GM13976 (cell line): Measurements from ENCODE around the gene C11orf98.

Experiments used
- DNase-seq: peaks from one replicate; pipeline ENCODE4 v3.0.0; 2012; ENCODE audit warnings: low spot score
- in situ Hi-C: fragments of 300-500 bp; cut with MboI; formaldehyde crosslinking; loops from one replicate; pipeline ENCODE4 v1.12.0; 2022; ENCODE audit warnings: low sequenced_read_pairs, mixed read lengths, inconsistent platforms; ENCODE audit not compliant: unreplicated experiment
- TF ChIP-seq, protein P1 (sequence below): IDR thresholded peaks from 2 replicates; pipeline ENCODE4 v1.5.1; 2012; ENCODE audit warnings: borderline replicate concordance, mild to moderate bottlenecking; ENCODE audit not compliant: insufficient read depth; ENCODE audit errors: extremely low read depth, missing control alignments, control extremely low read depth

The C11orf98 gene

DNA sequence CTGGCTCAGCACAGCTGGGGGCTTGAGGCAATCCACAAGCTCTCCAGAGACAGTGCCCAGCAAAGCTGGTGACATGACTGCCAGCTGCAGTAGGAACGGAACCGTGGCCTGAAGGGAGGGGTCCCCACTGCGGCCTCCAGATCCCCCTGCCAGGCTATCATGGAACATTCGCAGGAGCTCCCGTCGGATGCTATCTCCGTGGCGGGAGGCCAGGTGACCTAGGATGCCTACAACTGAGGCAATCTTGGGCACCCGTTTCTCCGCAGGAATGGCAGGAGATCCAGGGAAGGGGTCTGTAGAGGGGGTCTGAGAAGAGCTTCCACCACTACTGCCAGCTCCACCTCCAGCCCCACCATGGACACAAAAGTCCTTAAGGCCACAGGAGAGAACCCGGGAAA lies 16.0 kb downstream of the C11orf98 start:
- TF ChIP-seq, protein P1, sequence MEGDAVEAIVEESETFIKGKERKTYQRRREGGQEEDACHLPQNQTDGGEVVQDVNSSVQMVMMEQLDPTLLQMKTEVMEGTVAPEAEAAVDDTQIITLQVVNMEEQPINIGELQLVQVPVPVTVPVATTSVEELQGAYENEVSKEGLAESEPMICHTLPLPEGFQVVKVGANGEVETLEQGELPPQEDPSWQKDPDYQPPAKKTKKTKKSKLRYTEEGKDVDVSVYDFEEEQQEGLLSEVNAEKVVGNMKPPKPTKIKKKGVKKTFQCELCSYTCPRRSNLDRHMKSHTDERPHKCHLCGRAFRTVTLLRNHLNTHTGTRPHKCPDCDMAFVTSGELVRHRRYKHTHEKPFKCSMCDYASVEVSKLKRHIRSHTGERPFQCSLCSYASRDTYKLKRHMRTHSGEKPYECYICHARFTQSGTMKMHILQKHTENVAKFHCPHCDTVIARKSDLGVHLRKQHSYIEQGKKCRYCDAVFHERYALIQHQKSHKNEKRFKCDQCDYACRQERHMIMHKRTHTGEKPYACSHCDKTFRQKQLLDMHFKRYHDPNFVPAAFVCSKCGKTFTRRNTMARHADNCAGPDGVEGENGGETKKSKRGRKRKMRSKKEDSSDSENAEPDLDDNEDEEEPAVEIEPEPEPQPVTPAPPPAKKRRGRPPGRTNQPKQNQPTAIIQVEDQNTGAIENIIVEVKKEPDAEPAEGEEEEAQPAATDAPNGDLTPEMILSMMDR: no peak
- in situ Hi-C loops: no loop called here
- DNase-seq: no peak

DNA sequence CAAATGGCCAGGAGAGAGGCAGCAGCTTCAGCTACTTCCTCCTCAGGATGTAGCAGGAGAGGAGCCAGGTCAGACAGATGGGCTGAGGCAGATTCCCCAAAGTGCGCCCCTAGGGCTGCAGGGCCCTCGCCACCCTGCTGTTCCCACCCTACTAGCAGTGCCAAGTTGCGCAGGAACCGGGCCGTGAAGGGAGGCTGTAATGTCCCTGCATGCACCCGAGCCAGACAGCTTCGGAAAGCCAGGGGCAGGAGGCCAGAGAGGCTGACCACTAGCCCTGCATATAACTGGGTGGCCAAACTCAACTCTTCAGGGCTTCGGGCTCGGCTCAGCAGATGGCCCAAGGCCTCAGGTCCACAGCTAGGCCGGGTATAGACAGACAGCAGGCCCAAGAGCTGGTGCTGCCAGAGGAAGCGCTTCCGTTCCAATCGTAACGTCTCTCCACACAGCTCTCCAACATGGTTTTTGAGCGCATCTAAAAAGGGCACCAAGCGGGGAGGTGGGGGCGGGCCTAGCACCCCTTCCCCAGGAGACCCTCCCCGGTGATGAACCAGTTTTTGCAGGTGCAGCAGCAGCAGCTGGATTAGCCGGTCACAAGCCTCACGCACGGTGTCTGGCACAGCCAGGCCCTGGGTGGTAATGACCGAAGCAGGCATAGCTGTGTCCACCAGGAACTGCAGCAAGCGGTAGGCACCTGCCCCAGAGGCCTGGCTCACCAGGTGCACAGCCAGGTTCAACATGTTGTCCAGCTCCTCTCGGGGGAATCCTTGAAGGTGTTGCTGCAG lies 16.6 kb downstream of the C11orf98 start:
- in situ Hi-C loops: no loop called here
- DNase-seq: no peak
- TF ChIP-seq, protein P1: no peak

DNA sequence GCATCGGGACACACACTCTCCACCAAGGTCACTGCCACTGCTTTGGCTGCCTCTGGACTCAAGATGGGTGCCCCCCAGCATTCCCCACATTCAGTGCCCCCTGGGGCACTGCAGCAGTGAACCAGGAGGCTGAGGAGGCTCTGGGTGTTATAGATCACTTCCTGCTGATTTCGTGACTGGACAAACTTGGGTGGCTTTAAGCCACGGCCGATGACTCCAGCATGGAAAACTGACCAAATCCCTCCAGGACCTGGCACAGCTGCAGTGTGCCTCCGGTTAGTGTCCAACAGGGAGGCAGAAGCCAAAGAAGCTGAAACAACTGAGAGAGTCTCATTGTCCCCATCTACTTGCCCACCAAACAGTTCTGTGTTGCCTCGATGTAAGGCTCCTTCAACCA lies 17.4 kb downstream of the C11orf98 start:
- DNase-seq: no peak
- in situ Hi-C loops: no loop called here
- TF ChIP-seq, protein P1: no peak

DNA sequence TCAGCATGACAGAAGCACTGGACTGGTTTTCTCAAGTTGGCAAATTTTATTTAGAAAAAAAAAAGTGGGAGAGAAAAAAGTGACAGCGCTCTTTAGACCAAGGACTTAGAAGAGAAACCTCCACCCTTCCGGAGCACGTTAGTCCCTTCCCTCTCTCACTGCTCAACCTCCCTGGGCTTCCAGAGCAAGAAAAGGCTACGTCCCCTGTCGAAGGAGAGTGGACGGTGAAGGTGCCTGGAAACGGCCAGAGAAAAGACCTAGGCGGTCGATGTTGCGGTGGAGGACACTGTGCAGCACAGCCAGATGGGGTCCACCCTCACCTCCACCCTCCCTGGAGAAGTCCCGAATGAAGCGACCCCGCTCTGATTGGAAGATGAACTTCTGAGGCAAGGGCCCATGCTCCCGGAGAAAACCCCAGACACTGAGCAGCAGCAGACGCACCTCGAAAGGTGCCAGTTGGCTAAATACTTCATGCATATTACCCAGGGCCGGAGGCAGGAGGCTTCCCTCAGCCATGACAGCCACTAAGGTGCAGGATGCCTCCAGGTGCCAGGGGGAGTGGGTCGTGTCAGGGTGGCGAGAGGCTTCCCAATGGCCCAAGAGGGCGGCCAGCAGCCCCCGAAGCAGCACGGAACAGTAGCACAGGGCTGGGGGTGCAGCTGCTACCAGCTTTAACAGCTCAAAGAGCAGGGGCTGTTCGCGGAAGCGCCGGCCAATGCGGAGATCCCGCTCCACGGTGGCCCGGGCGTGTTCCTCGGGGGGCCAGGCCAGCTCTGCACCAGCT lies 18.0 kb downstream of the C11orf98 start:
- in situ Hi-C loops: no loop called here
- TF ChIP-seq, protein P1: no peak
- no peak for DNase-seq

DNA sequence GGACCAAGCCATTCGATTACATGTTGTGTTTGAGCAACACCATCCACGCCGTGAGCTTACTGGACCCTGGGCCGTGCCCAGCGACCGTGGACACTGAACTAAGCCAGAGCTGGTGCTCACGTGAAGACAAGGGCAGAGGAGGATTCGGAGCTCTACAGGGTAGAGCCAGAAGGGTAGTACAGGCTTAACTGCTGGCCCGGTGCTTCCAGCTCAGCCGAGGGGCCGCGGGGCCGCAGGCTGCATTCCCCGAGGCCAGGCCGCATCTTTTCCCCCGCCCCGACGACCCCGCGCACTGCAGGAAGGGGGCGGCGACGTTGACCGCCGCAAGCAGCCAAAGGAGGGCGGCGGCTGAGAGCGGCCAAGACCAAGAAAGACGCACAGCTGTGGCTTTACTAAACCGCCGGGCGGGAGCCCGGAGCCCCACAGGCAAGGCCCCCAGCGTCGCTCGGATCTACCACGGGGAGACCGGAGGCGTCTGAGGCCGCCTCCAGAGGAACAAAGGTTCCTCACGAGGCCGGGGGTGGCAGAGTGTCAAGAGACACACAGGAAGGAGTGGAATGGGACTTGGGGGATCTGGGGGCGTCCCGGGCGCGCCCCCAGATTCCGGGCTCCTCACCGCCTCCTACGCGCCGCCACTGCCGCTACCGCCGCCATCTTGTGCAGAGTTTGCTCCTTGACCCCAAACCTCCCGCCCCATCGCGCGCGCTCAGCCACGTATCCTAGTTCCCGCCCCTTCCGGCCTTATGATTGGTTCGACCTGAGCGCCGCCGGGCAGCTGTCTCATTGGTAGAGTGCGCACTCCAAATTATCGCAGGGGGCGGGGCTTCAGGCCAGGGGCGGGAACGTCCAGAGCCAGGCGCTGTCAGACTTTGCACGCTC lies 18.8 kb downstream of the C11orf98 start, which contains the start of gene GANAB:
TSS of gene GANAB (minus strand) at position 668 of the 879 bp plus-strand sequence. CDS start at position 654, 14 bp downstream.
- in situ Hi-C loops: no loop called here
- peak; percentile 100 for DNase-seq
- TF ChIP-seq, protein P1: no peak

DNA sequence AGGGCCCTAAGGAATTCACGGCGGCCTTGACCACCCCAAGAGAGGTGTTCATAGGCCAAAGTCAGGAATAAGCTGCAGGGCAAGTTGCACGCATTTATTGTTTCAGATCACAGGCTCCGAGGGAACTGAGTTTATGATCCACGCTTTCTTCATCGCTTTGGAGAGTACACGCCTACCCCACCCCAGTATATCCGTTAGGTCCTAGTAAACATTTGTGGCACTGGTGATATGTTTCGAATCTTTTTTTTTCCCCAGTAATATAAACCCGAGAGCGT lies 19.4 kb downstream of the C11orf98 start:
- TF ChIP-seq, protein P1: no peak
- in situ Hi-C loops: no loop called here
- peak; percentile 42 for DNase-seq
